ENCODE results near the gene F8.
"Not testable (repeated sequence)": the region's sequence is repeated elsewhere in the genome, so short reads cannot be mapped to it uniquely, and the experiment has no call there.

The F8 gene

DNA sequence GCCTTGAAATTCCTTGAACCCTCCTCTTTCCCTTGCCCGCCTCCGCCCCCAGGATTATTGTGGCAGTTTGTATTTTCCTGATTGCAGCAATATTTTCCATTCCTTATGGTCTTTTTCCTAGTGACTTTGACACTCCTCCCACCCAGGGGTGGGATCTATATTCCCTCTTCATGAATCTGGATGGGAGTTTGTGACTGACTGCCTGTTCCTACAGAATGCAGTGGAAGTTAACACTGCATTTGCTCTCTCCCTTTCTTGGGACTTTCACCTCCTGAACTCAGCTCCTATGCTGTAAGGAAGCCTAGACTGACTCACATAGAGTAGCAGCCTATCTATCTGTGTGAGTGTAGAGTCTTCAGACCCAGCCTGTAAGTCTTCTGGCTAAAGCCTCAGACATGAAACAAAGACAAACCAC lies 6.4 kb upstream of the F8 start:
- no peak for DNase-seq

DNA sequence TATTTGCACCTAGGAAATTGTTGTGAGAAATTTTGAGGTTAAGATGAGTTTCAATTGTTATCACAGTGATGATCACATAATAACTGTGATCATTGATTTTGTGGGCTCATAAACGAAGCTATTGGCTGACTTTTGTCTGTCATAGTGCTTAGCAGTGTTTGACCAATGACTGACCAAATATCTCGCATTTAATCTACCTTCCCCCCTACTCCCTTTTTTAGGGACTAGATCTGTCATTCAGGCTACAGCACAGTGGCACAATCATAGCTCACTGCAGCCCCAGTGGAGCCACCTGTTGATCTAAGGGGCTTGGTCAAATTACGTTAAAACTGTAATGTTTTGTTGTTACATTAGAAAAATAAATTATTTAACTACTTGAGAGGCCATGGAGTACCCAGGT lies 5.6 kb upstream of the F8 start:
- no peak for DNase-seq

DNA sequence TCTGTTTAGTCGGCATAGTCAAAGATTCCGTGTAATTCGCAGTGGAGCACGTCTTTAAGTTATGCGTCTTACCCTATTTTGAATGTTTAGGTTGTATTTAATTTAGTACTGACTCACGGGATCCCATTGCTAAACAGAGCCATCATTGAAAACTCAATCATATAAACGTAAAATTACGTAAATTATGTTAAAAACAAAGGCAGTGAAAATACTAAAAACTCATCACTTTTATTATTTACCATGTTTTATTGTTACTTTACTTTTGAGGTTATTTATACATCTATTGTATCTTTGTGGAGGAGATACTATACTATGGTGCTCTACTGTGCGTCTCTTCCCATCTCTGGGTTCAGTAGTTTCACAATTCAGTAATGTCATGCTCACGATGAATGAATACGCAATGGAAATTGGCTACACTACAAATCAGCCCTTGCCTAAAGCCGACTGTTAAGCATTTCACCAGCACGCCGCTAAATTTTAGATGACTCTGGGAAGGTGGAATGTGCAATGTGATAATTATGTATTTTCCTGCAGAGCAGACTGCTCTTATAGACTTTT lies 5.1 kb upstream of the F8 start:
- DNase-seq = no peak

DNA sequence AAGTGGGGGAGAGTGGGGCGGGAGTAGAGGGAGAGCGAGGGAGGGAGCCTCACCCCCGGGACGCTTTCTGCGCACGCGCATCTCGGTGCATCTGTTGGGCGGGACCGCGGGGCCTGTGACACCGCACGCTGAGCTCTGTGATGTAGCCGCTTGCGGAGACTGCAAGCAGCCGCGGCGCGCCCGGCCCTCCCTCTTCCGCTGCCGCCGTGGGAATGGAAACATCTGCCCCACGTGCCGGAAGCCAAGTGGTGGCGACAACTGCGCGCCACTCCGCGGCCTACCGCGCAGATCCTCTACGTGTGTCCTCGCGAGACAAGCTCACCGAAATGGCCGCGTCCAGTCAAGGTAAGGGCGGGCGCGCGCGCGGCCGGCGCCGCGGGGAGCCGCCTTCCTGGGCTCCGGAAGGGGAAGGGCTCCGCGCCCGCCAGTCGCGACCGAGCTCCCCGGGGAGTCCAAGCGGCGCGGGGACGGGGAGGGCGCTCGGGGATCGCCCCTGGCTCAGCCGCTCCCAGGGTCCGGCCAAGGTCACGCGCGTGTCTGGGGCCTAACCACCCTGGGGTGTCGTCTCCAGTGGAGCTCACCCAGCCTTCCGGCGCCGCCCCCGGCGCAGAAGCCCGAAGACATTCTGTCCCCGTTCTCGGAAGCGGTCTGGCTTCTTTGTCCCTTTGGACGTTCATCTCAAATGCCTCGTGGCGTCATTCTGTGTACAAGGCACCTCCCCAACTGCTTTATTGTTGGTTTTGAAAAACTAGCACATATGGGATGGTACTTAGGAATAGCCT lies 4.4 kb upstream of the F8 start, which contains the start of gene FUNDC2:
Gene FUNDC2, plus strand, starts transcription at position 118 of the 782 bp plus-strand sequence. Its CDS starts 95 bp downstream, at position 213.
- DNase-seq = peak; percentile 82 to 83

DNA sequence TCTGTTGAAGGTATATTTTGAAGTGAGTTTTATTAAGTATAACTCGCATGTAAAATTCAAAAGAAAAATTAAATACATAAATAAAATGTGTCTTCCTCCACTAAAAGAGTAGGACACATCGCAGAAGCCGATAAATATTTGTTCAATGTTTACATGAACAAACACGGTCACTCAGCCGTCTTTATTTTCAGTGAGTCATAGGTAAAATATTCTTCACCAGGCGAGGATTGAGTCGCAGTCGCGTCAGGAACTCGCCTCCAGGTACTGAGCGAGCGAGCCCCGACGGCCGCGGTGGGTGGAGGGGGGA lies 3.9 kb upstream of the F8 start:
- DNase-seq = no peak

DNA sequence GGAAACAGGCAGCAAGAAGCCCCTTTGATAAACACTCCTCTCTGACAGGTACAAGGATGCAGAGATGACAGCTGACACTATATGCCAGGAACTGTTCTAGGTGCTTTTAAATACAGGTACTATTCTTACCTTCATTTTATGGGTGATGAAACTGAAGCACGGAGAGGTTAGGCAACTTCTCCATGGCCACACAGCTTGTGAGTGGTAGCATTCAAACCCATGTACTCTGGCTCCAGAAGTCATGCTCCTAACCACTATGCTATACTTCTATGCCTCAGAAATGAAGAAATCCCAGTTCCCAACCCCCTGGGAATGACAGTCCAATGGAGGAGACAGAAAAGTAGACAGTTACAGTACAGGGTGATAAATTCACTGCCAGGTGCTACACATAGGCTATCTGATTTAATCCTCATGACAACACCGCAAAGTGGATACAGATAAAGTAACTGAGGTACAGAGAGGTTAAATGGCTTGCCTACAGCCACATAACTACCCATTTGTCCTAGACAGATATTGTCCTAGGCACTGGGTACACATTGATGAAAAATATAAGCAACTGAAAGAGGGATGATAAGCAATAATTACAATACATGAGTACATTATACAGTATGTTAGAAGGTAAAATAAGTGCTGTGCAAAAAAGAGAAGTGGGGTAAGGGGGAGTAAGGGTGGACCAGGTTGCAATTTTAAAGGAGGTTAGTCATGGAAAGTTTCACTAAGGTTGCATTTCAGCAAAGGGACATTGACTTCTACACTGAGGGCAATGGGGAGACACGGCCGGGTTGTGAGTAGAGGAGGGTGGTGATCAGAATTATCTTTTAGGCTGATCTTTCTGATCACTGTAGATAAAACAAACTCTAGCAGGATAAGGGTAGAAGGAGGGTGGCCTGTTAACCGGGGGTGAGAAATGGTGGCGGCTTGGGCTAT lies 1.6 kb upstream of the F8 start:
- DNase-seq = no peak

DNA sequence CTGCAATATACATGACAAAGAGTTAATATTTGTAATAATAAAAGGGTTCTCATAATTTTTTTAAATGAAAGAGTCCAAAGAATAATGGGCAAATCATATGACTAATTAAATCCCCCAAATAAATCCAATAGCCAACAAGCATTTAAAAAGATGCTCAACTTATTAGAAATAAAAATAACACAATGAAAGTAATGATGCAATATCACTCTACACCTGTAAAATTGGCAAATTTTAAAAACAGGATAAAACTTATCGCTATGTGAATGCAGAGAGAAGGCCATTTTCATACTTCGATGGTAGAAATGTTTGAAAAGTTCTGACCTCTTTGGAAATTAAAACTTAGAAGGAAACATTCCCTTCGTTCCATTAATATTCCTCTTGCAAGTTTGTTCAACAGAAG lies 1.9 kb downstream of the F8 start:
- DNase-seq = no peak

DNA sequence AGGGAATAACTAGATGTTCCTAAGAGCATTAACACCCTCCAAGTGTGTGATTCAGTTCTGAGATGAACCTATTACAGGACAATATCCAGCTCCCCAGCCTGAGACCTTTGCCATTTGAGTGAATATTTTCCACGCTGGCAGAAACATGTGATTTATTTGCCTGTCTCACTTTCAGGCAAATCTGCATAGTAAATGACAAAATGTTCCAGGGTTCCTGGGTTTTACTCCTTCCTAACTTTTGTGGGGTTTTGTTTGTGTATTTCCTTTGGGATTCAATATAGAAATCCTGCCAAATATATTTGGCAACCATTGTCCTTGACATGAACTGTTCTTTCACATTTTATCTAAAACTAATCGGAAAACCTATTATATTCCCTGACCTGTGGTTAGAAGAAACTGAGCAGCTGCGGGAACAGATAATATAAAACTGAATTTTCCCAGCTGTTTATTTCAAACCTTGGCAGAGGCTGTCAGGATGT lies 12.5 kb downstream of the F8 start:
- DNase-seq = no peak

DNA sequence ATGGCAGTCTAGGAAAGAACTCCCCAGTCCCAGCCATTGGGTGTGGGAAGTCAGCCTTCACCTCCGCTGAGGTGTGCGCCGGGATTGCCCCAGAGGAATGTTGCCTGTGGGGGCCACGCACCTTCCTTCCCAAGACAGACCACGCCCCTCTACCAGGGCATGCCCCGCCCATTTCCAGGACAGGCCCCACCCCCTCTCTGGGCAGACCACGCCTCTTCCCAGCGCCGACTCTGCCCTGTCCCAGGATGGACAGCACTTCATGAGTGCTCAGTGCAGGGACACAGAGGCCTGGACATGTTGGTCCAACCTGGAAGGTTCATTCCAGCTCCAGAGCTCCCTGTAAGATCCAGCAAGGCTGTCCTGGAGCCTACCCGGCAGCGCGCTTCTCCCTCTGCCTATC lies 13.9 kb downstream of the F8 start:
- not testable (repeated sequence) for DNase-seq

DNA sequence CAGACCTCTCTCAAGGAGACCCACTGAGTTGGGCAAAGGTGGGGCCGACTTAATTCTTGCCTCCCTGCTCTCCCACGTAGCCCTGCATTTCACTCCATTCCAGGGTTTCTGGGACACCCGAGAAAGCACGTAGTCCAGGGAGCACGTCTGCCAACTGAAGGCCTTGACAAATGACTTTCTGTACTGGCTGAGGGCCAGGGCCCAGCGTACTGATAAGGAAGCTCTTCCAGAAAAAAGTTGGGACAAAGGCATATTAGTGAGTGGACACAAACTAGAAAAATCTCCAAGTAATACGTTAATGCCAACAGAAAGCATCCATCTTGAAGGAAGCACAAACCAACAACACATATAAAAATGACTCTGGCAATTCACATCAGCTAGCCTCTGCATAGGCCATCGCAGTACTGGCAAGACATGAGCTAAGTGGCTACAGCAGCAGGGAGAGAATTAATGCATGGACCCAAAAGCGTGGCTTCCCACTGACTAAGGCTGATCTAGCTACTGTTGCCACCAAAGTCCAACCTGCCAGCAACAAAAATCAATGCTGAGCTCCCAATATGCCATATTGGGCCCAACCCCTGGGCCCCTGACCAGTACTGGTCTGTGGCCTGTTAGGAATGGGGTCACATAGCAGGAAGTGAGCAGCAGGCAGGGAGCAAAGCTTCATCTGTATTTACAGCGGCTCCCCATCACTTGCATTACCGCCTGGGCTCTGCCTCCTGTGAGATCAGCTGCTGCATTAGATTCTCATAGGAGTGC lies 15.4 kb downstream of the F8 start:
- DNase-seq = not testable (repeated sequence)

DNA sequence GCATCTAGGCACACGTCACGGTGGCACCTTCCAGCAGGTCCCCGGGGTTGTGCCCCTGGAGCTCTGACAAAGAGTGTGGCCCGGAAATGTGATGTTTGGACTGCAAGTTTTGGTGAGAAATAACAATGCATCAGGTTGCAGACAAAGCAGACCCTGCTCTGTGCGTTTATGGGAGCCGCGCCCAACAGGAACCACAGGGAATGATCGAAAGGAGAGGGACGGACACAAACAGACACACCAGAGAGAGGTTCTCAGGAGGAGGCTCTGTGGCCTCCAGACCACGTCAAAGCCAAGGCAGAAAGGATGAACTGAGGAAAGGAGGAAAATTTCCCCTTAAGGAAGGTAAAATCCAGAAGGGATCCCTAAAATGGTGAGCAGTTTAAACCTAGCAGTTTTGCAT lies 16.1 kb downstream of the F8 start:
- DNase-seq = not testable (repeated sequence)

DNA sequence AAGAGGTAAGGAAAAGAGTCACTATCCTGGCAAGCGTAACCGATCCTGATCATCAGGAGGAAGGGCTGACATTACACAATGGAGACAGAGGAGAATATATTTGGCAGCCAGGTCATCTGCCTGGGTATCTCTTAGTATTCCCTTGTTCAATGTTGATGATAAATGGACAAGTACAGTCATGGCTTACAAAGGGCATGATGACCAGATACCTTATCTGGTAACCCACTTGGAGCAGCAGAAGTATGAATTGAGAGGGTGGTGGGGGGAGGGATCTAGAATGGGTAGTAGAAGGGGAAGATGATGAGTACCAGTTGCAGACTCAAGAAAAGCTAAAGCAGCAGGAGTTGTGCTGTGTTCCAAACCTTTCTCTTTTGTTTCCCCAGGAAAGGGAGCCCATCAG lies 17.3 kb downstream of the F8 start:
- DNase-seq = no peak

DNA sequence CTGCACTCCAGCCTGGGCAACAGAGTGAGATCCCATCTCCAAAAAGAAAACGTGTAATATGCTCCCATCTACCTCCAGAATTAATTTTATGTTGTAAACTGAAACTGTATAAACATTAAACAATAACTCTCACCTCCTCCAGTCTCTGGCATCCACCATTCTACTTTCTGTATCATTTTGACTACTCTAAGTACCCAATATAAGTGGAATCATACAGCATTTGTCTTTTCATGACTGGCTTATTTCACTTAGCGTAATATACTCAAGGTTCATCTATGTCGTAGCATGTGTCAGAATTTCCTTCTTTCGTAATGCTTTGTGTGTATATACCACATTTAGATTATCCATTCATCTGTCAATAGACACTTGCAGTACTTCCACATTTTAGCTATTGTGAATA lies 20.6 kb downstream of the F8 start:
- DNase-seq = no peak

DNA sequence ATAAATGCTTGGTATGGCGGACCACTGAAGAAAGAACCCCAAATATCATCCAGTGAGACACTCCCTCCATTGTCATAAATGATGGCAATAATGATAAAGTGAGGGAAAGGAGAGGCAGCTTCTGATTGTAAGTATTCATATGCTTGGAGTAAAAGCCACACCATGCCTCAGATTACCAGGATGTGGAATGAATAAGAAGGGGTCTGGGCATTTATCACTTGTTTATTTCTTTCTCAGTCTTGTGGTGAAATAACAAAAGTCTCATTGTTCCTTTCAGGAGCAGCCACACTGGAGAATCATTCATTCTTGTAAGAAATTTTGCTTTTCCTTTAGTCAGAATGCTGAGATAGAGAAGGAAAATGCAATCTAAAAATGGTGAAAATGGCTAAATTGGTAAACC lies 21.7 kb downstream of the F8 start:
- no peak for DNase-seq

DNA sequence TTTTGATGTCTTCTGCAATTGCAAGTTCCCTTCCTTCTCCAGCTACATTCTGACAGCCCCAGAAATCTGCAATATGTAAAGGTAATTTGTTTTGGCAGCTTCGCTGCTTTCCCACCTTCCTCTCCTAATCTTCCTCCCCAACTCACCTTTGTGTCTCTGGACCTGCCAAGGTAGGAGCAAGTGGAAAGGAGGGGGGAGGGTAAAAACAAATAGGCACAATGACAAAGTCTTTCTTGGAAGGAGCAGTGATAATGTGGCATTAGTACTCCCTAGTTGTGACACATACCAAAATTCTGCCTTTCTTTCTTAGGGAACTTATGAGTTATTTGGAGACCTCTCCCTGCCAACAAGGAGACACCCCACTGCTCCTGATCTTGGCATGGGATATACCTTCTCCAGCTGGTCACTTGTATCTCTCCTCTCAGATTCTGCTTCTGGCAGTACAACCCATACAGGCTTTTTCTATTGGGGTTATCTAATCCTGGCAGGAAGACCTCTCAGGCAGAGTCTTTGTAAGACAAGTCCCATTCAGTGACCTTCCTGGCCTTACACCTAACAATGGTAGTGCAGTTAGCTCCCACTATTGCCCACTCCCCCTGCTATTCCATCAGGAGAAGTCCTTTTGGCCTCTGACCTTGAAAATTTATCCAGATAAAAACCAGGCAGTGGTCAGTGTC lies 24.2 kb downstream of the F8 start:
- no peak for DNase-seq

DNA sequence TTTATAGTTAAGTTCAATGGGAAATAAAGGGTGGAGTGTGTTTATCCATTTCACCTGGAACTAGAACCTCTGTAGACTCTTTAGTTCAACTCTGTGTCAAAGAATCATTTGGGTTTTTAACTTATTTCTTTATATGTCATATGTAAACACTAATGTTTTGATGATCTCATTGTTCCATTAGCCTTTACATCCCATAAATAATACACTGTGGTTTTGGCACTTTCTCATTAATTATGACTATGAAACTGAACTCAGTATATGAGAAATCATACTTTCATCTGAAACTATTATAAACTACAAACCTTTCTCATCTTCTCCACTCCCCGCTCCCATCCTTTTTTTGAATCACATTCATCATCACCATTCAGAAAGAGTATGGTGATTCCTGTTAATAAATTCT lies 31.0 kb downstream of the F8 start:
- no peak for DNase-seq

DNA sequence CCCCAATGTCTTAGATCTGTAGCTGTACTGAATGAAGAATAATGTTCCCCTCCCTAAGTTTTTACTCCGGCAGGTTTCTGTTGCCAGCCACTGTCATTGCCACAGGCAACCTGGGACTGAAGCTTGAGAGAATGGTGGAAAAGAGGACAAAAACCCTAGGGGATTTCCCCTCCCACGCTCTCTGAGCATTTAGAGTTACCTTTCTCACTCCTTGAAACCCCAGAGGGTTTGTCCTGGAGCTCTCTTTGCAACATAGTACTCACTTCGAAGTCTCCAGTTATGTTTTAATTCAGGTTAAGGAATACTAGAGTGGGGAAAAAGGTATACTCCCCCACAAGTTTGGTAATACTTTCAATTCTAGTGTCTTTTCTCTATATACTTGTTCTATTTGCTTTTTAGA lies 31.5 kb downstream of the F8 start:
- peak; percentile 8 to 32 for DNase-seq

DNA sequence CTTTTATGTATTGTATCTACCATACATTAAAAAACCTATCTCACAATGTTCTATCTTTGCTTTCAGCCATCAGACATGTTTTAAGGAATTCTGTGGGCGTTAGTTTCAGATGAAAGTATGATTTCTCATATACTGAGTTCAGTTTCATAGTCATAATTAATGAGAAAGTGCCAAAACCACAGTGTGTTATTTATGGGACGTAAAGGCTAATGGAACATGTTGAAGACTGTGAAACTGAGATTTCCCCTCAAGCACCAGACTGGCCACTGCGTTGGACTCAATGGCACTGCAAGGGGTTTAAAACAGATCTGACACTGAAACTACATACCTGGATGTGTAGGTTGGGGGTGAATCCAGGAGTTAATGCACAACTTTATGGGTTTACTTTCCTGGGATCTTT lies 32.0 kb downstream of the F8 start:
- DNase-seq = no peak

DNA sequence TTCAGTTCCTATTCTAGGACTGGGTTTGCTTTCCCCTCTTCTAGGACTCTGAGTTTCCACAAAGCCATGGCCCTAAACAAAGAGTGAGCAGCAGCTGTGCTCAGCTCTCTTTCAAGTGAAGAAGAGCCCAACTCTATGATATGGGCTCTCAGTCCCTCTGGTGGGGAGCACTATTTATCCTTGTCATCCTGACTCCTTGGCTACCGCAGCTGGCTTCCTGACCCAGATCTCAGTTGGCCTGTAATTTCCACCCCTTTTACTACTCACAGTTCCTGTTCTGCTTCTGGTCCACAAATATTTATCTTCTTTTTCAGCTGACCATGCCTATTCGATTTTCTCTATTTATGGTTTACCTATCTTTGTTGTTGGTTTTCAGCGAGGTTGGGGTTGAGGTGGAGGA lies 33.8 kb downstream of the F8 start:
- no peak for DNase-seq

DNA sequence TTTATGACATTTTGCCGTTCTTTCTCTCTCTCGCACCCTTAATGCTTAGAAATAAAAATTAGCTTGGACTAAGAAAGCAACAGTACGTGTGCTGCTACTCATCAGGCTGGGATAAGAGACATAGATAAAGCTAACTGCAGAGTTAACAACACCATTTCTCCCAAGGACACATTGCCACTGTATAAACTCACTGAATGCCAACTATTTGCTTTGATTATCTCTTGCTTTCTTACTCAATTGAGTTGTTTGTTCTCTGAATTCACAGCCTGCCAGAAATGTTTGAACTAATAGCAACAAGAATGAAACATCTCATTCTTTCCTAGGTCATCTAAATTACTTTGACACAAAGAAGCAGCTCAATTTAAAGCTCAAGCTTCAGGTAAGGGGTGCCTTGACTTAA lies 34.6 kb downstream of the F8 start:
- no peak for DNase-seq

DNA sequence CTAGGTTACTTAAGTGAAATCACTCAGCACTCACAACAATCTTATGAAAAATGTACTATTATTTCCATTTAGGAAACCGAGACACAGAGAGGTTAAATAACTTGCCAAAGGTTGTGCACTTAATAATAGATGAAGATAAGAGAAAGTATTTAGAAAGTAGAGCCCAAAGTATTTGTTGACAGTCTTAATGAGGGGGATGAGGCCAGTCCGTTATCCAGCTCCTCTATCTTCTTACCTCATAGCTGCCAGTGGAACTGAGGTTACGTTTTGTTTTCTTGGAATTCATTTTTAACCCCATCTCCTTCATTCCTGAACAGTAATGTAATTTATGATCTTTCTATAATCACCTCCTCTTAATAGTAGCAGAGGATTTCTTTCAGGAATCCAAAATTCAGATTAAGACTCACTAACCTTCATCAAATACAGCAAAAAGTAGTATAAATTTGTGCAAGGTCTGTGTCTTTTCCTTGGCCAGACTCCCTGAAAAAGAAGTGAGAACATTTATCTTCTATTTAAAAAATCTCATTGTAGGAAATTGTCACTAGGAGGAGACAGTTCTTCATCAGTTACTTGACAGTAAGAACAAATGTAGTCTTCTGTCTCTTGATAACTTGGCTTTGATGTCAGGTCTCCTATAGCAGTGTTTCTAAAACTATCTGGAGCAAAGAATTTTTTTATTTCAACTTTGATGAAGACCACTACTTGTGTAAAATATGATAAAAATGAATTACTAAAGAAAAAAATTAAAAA lies 35.5 kb downstream of the F8 start:
- DNase-seq = no peak

DNA sequence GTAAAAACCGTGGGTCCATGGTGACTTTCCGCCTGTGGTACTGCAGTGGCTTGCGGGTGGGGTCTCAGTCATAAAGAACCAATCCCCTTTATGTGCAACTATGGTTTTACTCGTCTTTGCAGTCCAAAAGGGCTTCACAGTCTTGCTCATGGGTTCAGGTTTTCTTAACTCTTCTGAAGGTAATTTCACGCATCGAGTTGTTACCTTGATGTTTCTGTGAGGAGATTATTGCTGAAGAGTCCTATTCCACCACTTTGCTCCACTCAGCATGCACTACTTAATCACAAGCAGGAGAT lies 41.5 kb downstream of the F8 start:
- DNase-seq = no peak

Data from stimulated activated CD4-positive, alpha-beta T cell treated with anti-CD3 and anti-CD28 coated beads, Interleukin-2, amount 100 ng/mL, for 48 hours (primary cell).